ENCODE measurements around the gene ARHGAP33.
A peak's percentile ranks its signal among the peaks of the same experiment; 100 is the strongest.

DNA sequence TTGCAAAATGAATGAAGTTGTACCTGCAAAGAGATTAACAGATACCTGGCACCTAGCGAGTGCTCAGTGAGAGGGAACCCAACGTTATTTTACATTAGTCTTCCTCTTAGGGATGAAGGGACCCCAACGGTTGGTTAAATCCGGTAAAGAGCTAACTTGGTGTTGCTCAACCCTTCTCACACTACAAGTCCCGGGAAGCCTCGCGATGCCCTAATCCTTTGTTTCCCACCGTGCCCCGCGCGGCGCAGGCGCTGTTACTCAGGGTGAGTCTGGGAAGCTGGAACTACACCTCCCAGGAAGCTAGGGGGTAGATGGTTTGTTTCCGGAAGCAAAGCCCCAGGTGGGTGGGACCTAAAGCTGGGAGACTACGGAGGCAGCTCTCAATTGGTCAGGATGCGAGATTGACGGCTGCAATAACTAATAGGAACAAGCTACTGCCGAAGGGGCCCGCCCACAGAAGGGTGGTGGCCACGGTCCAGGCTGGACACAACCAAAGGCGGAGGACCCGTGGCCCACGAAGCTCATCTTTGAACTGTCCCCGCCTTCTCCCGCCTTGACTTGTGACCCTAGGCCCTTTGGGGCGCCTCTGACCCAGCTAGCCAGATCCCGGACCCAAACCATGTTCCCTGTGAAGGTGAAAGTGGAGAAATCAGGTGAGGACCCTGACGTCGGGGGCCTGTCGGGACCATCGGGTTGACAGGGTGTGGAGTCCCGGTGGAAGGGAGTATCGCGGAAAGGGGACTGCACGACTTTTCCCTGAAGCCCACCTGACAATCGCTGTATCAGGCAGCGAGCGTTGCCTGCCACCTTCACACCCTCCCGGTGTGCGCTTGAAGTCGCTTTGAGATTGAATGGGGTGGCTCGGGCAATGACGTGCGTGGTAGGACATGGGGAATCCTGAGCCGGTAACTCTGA, 27.0 kb upstream of the ARHGAP33 start, which contains the start of gene LIN37:
- TF ChIP-seq, protein P1, sequence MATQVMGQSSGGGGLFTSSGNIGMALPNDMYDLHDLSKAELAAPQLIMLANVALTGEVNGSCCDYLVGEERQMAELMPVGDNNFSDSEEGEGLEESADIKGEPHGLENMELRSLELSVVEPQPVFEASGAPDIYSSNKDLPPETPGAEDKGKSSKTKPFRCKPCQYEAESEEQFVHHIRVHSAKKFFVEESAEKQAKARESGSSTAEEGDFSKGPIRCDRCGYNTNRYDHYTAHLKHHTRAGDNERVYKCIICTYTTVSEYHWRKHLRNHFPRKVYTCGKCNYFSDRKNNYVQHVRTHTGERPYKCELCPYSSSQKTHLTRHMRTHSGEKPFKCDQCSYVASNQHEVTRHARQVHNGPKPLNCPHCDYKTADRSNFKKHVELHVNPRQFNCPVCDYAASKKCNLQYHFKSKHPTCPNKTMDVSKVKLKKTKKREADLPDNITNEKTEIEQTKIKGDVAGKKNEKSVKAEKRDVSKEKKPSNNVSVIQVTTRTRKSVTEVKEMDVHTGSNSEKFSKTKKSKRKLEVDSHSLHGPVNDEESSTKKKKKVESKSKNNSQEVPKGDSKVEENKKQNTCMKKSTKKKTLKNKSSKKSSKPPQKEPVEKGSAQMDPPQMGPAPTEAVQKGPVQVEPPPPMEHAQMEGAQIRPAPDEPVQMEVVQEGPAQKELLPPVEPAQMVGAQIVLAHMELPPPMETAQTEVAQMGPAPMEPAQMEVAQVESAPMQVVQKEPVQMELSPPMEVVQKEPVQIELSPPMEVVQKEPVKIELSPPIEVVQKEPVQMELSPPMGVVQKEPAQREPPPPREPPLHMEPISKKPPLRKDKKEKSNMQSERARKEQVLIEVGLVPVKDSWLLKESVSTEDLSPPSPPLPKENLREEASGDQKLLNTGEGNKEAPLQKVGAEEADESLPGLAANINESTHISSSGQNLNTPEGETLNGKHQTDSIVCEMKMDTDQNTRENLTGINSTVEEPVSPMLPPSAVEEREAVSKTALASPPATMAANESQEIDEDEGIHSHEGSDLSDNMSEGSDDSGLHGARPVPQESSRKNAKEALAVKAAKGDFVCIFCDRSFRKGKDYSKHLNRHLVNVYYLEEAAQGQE (IDR thresholded peaks at IDR 0.05; ENCODE audit: insufficient read depth in 1 of 2, low read depth in 2 of 2, low read length in 2 of 2): no peak
- TF ChIP-seq POLR2AphosphoS5 (IDR thresholded peaks at IDR 0.05; ENCODE audit: low read depth, low read length) (peak; percentile 84), TAF1 (IDR thresholded peaks at IDR 0.05; ENCODE audit: borderline replicate concordance, insufficient read depth, low read length) (0 out of 2 replicates have a peak, but pooled peaks have one; percentile 42), FOXP2 (optimal IDR thresholded peaks at IDR 0.05; ENCODE audit: borderline replicate concordance, extremely low read depth, extremely low read length, insufficient read depth) (no peak), SIN3A (IDR thresholded peaks at IDR 0.05; ENCODE audit: borderline replicate concordance, insufficient read depth, low read length) (peak; percentile 71; the same call in 1 of the 2 replicates)

All from PFSK-1 (cell line).